ENCODE data around the gene DRC3. TPM values are rescaled to one million over a fixed set of nuclear protein-coding genes. Genes with fewer than 3 reads are reported as not detected.

Gene DRC3
- total and polyA plus RNA-seq, 2 donors (not counting 1 experiment from before 2014, with no cell fraction given): 0.17 TPM; not detected in 1

GRCh38 chr17:17970699-17971430 lies 1.8 kb upstream of the DRC3 start:
- no peak for ATAC-seq (ENCODE audit: low read depth)
- CTCF ChIA-PET: no interaction called here
- WGBS (ENCODE audit: insufficient coverage): 80% methylated on average over 1 of the region's 1 CpG

More at GRCh38 chr17:17970699-17971430, 1.8 kb upstream of the DRC3 start:
- Mint-ChIP-seq H3K27me3 (no peaks in the 10 kb centered on the region), H3K4me3 (peak overlapping the region; percentile 88), H3K4me1 (peaks cover 30% of the 10 kb centered on the region), H3K9me3 (ENCODE audit: insufficient read depth) (no peaks in the 10 kb centered on the region), H3K27ac (peak overlapping the region; percentile 53)
- Histone ChIP-seq H3K79me2 (ENCODE audit: control insufficient read depth, insufficient read depth, low read length) (peaks cover 42% of the 10 kb centered on the region), H3K4me3 (ENCODE audit: control extremely low read depth in 1 of 5, extremely low read depth in 1 of 5, insufficient read depth in 1 of 5, low read depth in 2 of 5, low read length in 4 of 5) (peak overlapping the region in 4 of 5 experiments; percentile 69 to 82 (median 78)), H3K27ac (ENCODE audit: low read length in 2 of 2) (no peak overlapping the region), H3K4me2 (replicated peaks; ENCODE audit: low read depth, low read length, poor library complexity, severe bottlenecking) (peak overlapping the region; percentile 94), H3K36me3 (replicated peaks in 1 of 2; ENCODE audit: control extremely low read depth in 1 of 2, control insufficient read depth in 1 of 2, extremely low read depth in 1 of 2, insufficient read depth in 2 of 2, low read length in 1 of 2) (no peaks in the 10 kb centered on the region), H3K27me3 (replicated peaks in 1 of 4; ENCODE audit: control extremely low read depth in 1 of 4, control insufficient read depth in 3 of 4, insufficient read depth in 4 of 4, low read length in 3 of 4) (no peaks in the 10 kb centered on the region), H3K4me1 (ENCODE audit: control insufficient read depth in 2 of 2, insufficient read depth in 2 of 2, low read length in 2 of 2) (peaks cover 12 to 17% of the 10 kb centered on the region in 2 donors), H2AFZ (ENCODE audit: insufficient read depth, low read depth, low read length, poor library complexity, severe bottlenecking) (no peak overlapping the region), H3K9ac (ENCODE audit: low read length) (peak overlapping the region; percentile 77), H4K20me1 (ENCODE audit: control insufficient read depth, insufficient read depth, low read length, poor library complexity, severe bottlenecking) (peaks cover 24% of the 10 kb centered on the region), H3K9me3 (ENCODE audit: control extremely low read depth in 1 of 3, control insufficient read depth in 2 of 3, insufficient read depth in 1 of 3, low read length in 2 of 3) (no peaks in the 10 kb centered on the region)
- intact Hi-C loops (cut with micrococcal nuclease): loop anchor here (10.0 kb wide), 1 partner anchor 2004 kb away; the partner anchor contains the start of gene AKAP10
- POLR2A ChIA-PET: no interaction called here
- no peak for TF ChIP-seq EZH2 (IDR thresholded peaks at IDR 0.05; ENCODE audit: borderline replicate concordance, insufficient read depth, low read depth, low read length, poor library complexity, severe bottlenecking)
- no peak for TF ChIP-seq CTCF (IDR thresholded peaks at IDR 0.05)
- DNase-seq: no peak

All from B cell (primary cell).